HCT116 (cell line): ENCODE measurements around the gene CHEK2. TPM values are rescaled to one million over a fixed set of nuclear protein-coding genes. Genes with fewer than 3 reads are reported as not detected.

Experiments
- ATAC-seq: fragments of 200-7000 bp; cut with Tn5 transposase; 2 replicates; pipeline ENCODE4 v1.9.1; 2020; ENCODE audit warnings: mild to moderate bottlenecking, moderate library complexity
- BruUV-seq: library from RNA; stranded (reverse); fragments of 400-500 nt; replicated peaks from 2 replicates; lab custom pipeline; 2021; lab: Mats Ljungman, UMichigan
- CTCF ChIA-PET: fragments of 300-600 bp; sonication (Branson Sonifier 250); formaldehyde crosslinking; loops from one replicate; lab custom pipeline; 2021; ENCODE audit warnings: antibody characterized with exemption; lab: Charles Lee
- POLR2A ChIA-PET: fragments of 300-600, 350-600 bp; sonication (Branson Sonifier 250); formaldehyde crosslinking; loops from one replicate; lab custom pipeline; 2021; ENCODE audit warnings: antibody characterized with exemption; lab: Charles Lee
- RAD21 ChIA-PET, 2 experiments: fragments of 300-600 bp; sonication (Branson Sonifier 250); formaldehyde crosslinking; loops; one replicate each; lab custom pipeline; 2023; ENCODE audit warnings: low total read pairs in 2 of 2; ENCODE audit not compliant: uncharacterized antibody in 2 of 2, unreplicated experiment in 2 of 2, low non-redundant PET in 1 of 2; lab: Charles Lee
- DNase-seq: peaks from one replicate; pipeline ENCODE4 v3.0.0-alpha.2; 2010; ENCODE audit warnings: low read depth, low spot score
- H2AFZ ChIP-seq: fragments of 200-600 bp; shearing (Covaris generic), sonication (generic); 2 replicates; pipeline ENCODE4 v1.6.1; 2017; ENCODE audit warnings: low read depth, mixed run types, mixed read lengths, antibody characterized with exemption, low read length; ENCODE audit not compliant: poor library complexity, severe bottlenecking
- H3K27ac ChIP-seq: 2 replicates; pipeline ENCODE4 v1.5.1; 2012; ENCODE audit warnings: low read depth, low read length
- H3K27me3 ChIP-seq: fragments of 200-600 bp; sonication (generic); 2 replicates; pipeline ENCODE4 v1.6.1; 2016; ENCODE audit warnings: mixed run types, low read length, mixed read lengths; ENCODE audit not compliant: insufficient read depth
- H3K36me3 ChIP-seq, 2 experiments: fragments of 200-500 bp in 1 of 2; fragments of 200-600 bp in 1 of 2; sonication (Bioruptor generic) in 1 of 2; sonication (generic) in 1 of 2; 2 replicates each; pipeline versions ENCODE4 v1.5.1 to v1.6.1; 2014 to 2016; ENCODE audit warnings: low read length in 2 of 2, inconsistent platforms in 1 of 2, mixed read lengths in 1 of 2, mixed run types in 1 of 2; ENCODE audit not compliant: insufficient read depth in 2 of 2, control insufficient read depth in 1 of 2
- H3K4me1 ChIP-seq, 2 experiments: fragments of 200-600 bp in 1 of 2; sonication (generic) in 1 of 2; 2 replicates each; pipeline versions ENCODE4 v1.5.1 to v1.6.1; 2012 to 2017; ENCODE audit warnings: low read length in 2 of 2, inconsistent platforms in 1 of 2, mild to moderate bottlenecking in 1 of 2, mixed read lengths in 1 of 2, mixed run types in 1 of 2, moderate library complexity in 1 of 2; ENCODE audit not compliant: insufficient read depth in 2 of 2, control insufficient read depth in 1 of 2
- H3K4me2 ChIP-seq: fragments of 200-600 bp; sonication (generic); 2 replicates; pipeline ENCODE4 v1.6.1; 2017; ENCODE audit warnings: mixed run types, low read length, mixed read lengths
- H3K4me3 ChIP-seq, 2 experiments: fragments of 200-600 bp in 1 of 2; sonication (generic) in 1 of 2; replicated peaks in 1 of 2; 2 replicates each; pipeline ENCODE4 v1.5.1; 2011 to 2016; ENCODE audit warnings: low read length in 2 of 2, control low read depth in 1 of 2, low read depth in 1 of 2, mild to moderate bottlenecking in 1 of 2, mixed read lengths in 1 of 2, mixed run types in 1 of 2
- H3K79me2 ChIP-seq: fragments of 200-600 bp; sonication (generic); 2 replicates; pipeline ENCODE4 v1.6.1; 2017; ENCODE audit warnings: mild to moderate bottlenecking, mixed run types, low read length, moderate library complexity, mixed read lengths; ENCODE audit not compliant: insufficient read depth
- H3K9ac ChIP-seq: fragments of 200-600 bp; sonication (generic); 2 replicates; pipeline ENCODE4 v1.6.1; 2016; ENCODE audit warnings: low read length, mixed read lengths
- H3K9me2 ChIP-seq: fragments of 200-600 bp; sonication (generic), shearing (Covaris generic); 2 replicates; pipeline ENCODE4 v1.6.1; 2017; ENCODE audit warnings: mixed run types, mild to moderate bottlenecking, moderate library complexity; ENCODE audit not compliant: insufficient read depth
- H3K9me3 ChIP-seq, 2 experiments: fragments of 200-500 bp in 1 of 2; fragments of 200-600 bp in 1 of 2; sonication (Bioruptor generic) in 1 of 2; sonication (generic) in 1 of 2; 2 replicates each; pipeline ENCODE4 v1.6.1; 2014 to 2017; ENCODE audit warnings: low read length in 2 of 2, mixed read lengths in 2 of 2, inconsistent platforms in 1 of 2, low read depth in 1 of 2, mild to moderate bottlenecking in 1 of 2, mixed run types in 1 of 2, moderate library complexity in 1 of 2; ENCODE audit not compliant: control insufficient read depth in 1 of 2, insufficient read depth in 1 of 2
- H4K20me1 ChIP-seq: fragments of 200-600 bp; sonication (generic), shearing (Covaris generic); 2 replicates; pipeline ENCODE4 v1.6.1; 2017; ENCODE audit warnings: mixed run types, mild to moderate bottlenecking, moderate library complexity; ENCODE audit not compliant: insufficient read depth
- CBX3 ChIP-seq: IDR thresholded peaks from 2 replicates; pipeline ENCODE4 v1.6.1; 2012; ENCODE audit warnings: low read depth
- CEBPB ChIP-seq: IDR thresholded peaks from 2 replicates; pipeline ENCODE4 v1.6.1; 2012; ENCODE audit warnings: low read depth
- CTCF ChIP-seq, 3 experiments: fragments of 200-600 bp in 1 of 3; sonication (generic) in 1 of 3; IDR thresholded peaks in 2 of 3; conservative IDR thresholded peaks in 1 of 3; 2 replicates each; pipeline ENCODE4 v1.5.1; 2012 to 2017; ENCODE audit warnings: low read depth in 2 of 3, low read length in 2 of 3, antibody characterized with exemption in 1 of 3, borderline replicate concordance in 1 of 3, control low read depth in 1 of 3, mild to moderate bottlenecking in 1 of 3, mixed read lengths in 1 of 3, mixed run types in 1 of 3, moderate library complexity in 1 of 3; ENCODE audit not compliant: insufficient read depth in 1 of 3
- EZH2 ChIP-seq: fragments of 200-600 bp; sonication (generic); IDR thresholded peaks from 2 replicates; pipeline ENCODE4 v1.6.1; 2017; ENCODE audit warnings: antibody characterized with exemption, mixed run types
- EZH2phosphoT487 ChIP-seq: fragments of 200-600 bp; IDR thresholded peaks from 2 replicates; pipeline ENCODE4 v1.6.1; 2018; ENCODE audit warnings: antibody characterized with exemption, borderline replicate concordance
- FOSL1 ChIP-seq: IDR thresholded peaks from 2 replicates; pipeline ENCODE4 v1.6.1; 2012; ENCODE audit warnings: low read depth
- JUND ChIP-seq: IDR thresholded peaks from 2 replicates; pipeline ENCODE4 v1.6.1; 2012
- MAX ChIP-seq: IDR thresholded peaks from 2 replicates; pipeline ENCODE4 v1.6.1; 2012
- POLR2A ChIP-seq: IDR thresholded peaks from 2 replicates; pipeline ENCODE4 v1.7.0; 2011; ENCODE audit warnings: borderline replicate concordance; ENCODE audit not compliant: insufficient read depth, insufficient read length; ENCODE audit errors: extremely low read depth
- RAD21 ChIP-seq: IDR thresholded peaks from 2 replicates; pipeline ENCODE4 v1.6.1; 2012; ENCODE audit warnings: low read depth, mild to moderate bottlenecking
- REST ChIP-seq: IDR thresholded peaks from 2 replicates; pipeline ENCODE4 v1.6.1; 2012; ENCODE audit warnings: low read depth
- SIN3A ChIP-seq: IDR thresholded peaks from 2 replicates; pipeline ENCODE4 v1.6.1; 2012; ENCODE audit warnings: low read depth
- SP1 ChIP-seq: IDR thresholded peaks from 2 replicates; pipeline ENCODE4 v1.6.1; 2012; ENCODE audit warnings: low read depth
- TCF7L2 ChIP-seq: IDR thresholded peaks from 2 replicates; pipeline ENCODE4 v1.7.0; 2011; ENCODE audit warnings: borderline replicate concordance, inconsistent platforms; ENCODE audit not compliant: insufficient read depth, insufficient read length; ENCODE audit errors: extremely low read depth
- YY1 ChIP-seq: IDR thresholded peaks from 2 replicates; pipeline ENCODE4 v1.6.1; 2011; ENCODE audit warnings: low read length, low read depth, moderate library complexity, mild to moderate bottlenecking; ENCODE audit not compliant: insufficient replicate concordance; ENCODE audit errors: extremely low read depth
- ZBTB33 ChIP-seq: IDR thresholded peaks from 2 replicates; pipeline ENCODE4 v1.6.1; 2011; ENCODE audit warnings: mild to moderate bottlenecking, low read length, moderate library complexity; ENCODE audit not compliant: insufficient replicate concordance; ENCODE audit errors: extremely low read depth
- ZFX ChIP-seq: fragments of 450-650 bp; IDR thresholded peaks from 2 replicates; pipeline ENCODE4 v1.6.1; 2017
- ZNF274 ChIP-seq: fragments of 200-500 bp; sonication (Bioruptor generic); IDR thresholded peaks from 2 replicates; pipeline ENCODE4 v1.6.1; 2014; ENCODE audit warnings: mild to moderate bottlenecking, low read depth, low read length, inconsistent platforms
- intact Hi-C: fragments of 100-400 bp; cut with micrococcal nuclease; formaldehyde crosslinking; loops from 2 replicates; pipeline ENCODE4 v1.10.0; 2022
- total RNA-seq: library from RNA; stranded (reverse); gene quantifications from one replicate; pipeline ENCODE4 v1.2.1, GENCODE V29; 2021; ENCODE audit not compliant: unreplicated experiment

The CHEK2 gene
- total RNA-seq, 1 experiment from 2014 or later = 47.1 TPM

- CTCF ChIA-PET = no interaction called here
- Histone ChIP-seq H3K9me2 (no peaks in the 10 kb centered on the region), H3K27me3 (no peaks in the 10 kb centered on the region), H3K4me1 (no peaks in the 10 kb centered on the region), H3K79me2 (no peaks in the 10 kb centered on the region), H3K9ac (no peak overlapping the region), H3K36me3 (no peaks in the 10 kb centered on the region), H3K27ac (no peak overlapping the region), H3K9me3 (no peaks in the 10 kb centered on the region), H4K20me1 (no peaks in the 10 kb centered on the region), H3K4me3 (no peak overlapping the region), H3K4me2 (no peak overlapping the region), H2AFZ (no peak overlapping the region)
- POLR2A ChIA-PET = interaction anchor here (0.7 kb wide), 1 partner anchor 381 kb away, joined by 3 read pairs; no protein-coding TSS in a partner anchor
- ATAC-seq = no peak
- BruUV-seq = no TSS peak
- RAD21 ChIA-PET = no interaction called here
- TF ChIP-seq EZH2 (no peak), ZBTB33 (no peak), RAD21 (no peak), YY1 (no peak), SIN3A (no peak), ZNF274 (no peak), POLR2A (no peak), CTCF (IDR thresholded peaks at IDR 0.05 in 2 of 3, conservative IDR thresholded peaks at IDR 0.05 in 1 of 3; ENCODE audit: borderline replicate concordance in 1 of 3, insufficient read depth in 1 of 3, low read depth in 2 of 3, low read length in 2 of 3) (no peak), ZFX (no peak), REST (no peak), TCF7L2 (no peak), JUND (no peak), MAX (no peak), SP1 (no peak), FOSL1 (no peak), EZH2phosphoT487 (no peak), CEBPB (no peak), CBX3 (no peak)
- no peak for DNase-seq
- intact Hi-C loops = no loop called here
Measured at GRCh38 chr22:28658448-28658847, 83.2 kb downstream of the CHEK2 start.
